Thymus (tissue), 11 donors: ENCODE measurements around the gene PAFAH1B2. TPM values are rescaled to one million over a fixed set of nuclear protein-coding genes. Genes with fewer than 3 reads are reported as not detected.

Experiments
- DNase-seq, 9 donors: peaks; one replicate each; pipeline ENCODE4 v3.0.0-alpha.2; 2013; ENCODE audit warnings: low spot score in 9 of 9, low read depth in 6 of 9, missing footprints in 1 of 9
- H3K27ac ChIP-seq, 2 donors: one replicate each; pipeline ENCODE4 v1.5.1; 2013; ENCODE audit warnings: control low read depth in 1 of 2, low read depth in 1 of 2, low read length in 1 of 2, mild to moderate bottlenecking in 1 of 2, moderate library complexity in 1 of 2
- H3K27me3 ChIP-seq, 2 donors: one replicate each; pipeline ENCODE4 v1.5.1; 2013; ENCODE audit warnings: low read length in 1 of 2; ENCODE audit not compliant: control insufficient read depth in 2 of 2, insufficient read depth in 1 of 2
- H3K36me3 ChIP-seq, 2 donors: one replicate each; pipeline ENCODE4 v1.5.1; 2013; ENCODE audit warnings: low read length in 1 of 2, mild to moderate bottlenecking in 1 of 2, moderate library complexity in 1 of 2; ENCODE audit not compliant: control insufficient read depth in 2 of 2, insufficient read depth in 2 of 2
- H3K4me1 ChIP-seq, 2 donors: one replicate each; pipeline ENCODE4 v1.5.1; 2013; ENCODE audit warnings: low read length in 2 of 2; ENCODE audit not compliant: control insufficient read depth in 2 of 2, insufficient read depth in 2 of 2
- H3K4me3 ChIP-seq, 2 donors: one replicate each; pipeline ENCODE4 v1.5.1; 2013; ENCODE audit warnings: low read length in 2 of 2, control low read depth in 1 of 2, mild to moderate bottlenecking in 1 of 2
- H3K9me3 ChIP-seq, 2 donors: one replicate each; pipeline ENCODE4 v1.5.1; 2013; ENCODE audit warnings: low read length in 1 of 2, mild to moderate bottlenecking in 1 of 2; ENCODE audit not compliant: control insufficient read depth in 2 of 2, insufficient read depth in 1 of 2
- WGBS: extraction: QIAGEN DNeasy Blood & Tissue Kit; methylation state at CpG from one replicate; pipeline ENCODE4 v1.1.7; 2013; 5-methylcytosine and 5-hydroxymethylcytosine counted together
- polyA plus RNA-seq: library from polyadenylated mRNA; stranded (reverse); fragments of 200-250 nt; gene quantifications from one replicate; pipeline ENCODE4 v1.2.3, GENCODE V29; 2013
- total RNA-seq: library from RNA; stranded (reverse); fragments of 120-200 nt; gene quantifications from one replicate; pipeline ENCODE4 v1.2.4, GENCODE V29; 2013
- donor health status: healthy.

Gene PAFAH1B2
- total and polyA plus RNA-seq, 2 donors = 35.2 to 41.9 TPM

- DNase-seq = no peak
- no peaks in the 10 kb centered on the region for H3K4me1 ChIP-seq
- no peak overlapping the region for H3K27ac ChIP-seq
Measured at GRCh38 chr11:117219995-117220394, 75.9 kb downstream of the PAFAH1B2 start.

DNA sequence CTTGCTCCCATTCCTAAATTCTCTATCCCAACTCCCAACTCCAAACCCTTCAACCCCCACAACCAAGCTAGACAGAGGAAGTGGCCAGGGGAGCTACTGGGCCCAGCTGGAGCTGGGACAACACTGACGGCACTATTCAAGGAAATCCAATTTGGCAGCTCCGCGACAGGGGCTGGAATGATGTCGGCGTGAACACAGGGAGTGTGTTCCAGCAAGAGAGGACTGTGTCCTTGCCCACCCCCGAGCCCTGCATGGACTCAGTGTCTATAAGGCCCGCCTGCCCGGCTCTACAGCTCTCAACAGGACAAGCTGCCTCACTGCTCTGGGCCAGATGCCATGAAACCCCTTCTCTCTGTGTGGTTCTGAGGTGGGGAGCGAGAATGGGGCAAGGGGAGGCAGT, 76.5 kb downstream of the PAFAH1B2 start:
- Histone ChIP-seq H3K36me3 (peaks cover 84 to 90% of the 10 kb centered on the region in 2 donors), H3K27ac (no peak overlapping the region), H3K9me3 (no peaks in the 10 kb centered on the region), H3K27me3 (no peaks in the 10 kb centered on the region), H3K4me3 (no peak overlapping the region), H3K4me1 (no peaks in the 10 kb centered on the region)
- WGBS = 93% methylated on average over 9 of the region's 9 CpGs
- no peak for DNase-seq

More at GRCh38 chr11:117219995-117220394, 75.9 kb downstream of the PAFAH1B2 start:
- Histone ChIP-seq H3K4me3 (no peak overlapping the region), H3K9me3 (no peaks in the 10 kb centered on the region), H3K36me3 (peaks cover 79 to 87% of the 10 kb centered on the region in 2 donors), H3K27me3 (no peaks in the 10 kb centered on the region)
- WGBS = 97% methylated on average over 4 of the region's 4 CpGs

- H3K4me1 ChIP-seq = no peaks in the 10 kb centered on the region
- H3K27ac ChIP-seq = no peak overlapping the region
- WGBS = 90% methylated on average over 7 of the region's 7 CpGs
- H3K36me3 ChIP-seq = peaks cover 79 to 89% of the 10 kb centered on the region in 2 donors
- H3K9me3 ChIP-seq = no peaks in the 10 kb centered on the region
- no peak for DNase-seq
- H3K4me3 ChIP-seq = no peak overlapping the region
- H3K27me3 ChIP-seq = no peaks in the 10 kb centered on the region
Measured at GRCh38 chr11:117220999-117221774, 77.1 kb downstream of the PAFAH1B2 start.

DNA sequence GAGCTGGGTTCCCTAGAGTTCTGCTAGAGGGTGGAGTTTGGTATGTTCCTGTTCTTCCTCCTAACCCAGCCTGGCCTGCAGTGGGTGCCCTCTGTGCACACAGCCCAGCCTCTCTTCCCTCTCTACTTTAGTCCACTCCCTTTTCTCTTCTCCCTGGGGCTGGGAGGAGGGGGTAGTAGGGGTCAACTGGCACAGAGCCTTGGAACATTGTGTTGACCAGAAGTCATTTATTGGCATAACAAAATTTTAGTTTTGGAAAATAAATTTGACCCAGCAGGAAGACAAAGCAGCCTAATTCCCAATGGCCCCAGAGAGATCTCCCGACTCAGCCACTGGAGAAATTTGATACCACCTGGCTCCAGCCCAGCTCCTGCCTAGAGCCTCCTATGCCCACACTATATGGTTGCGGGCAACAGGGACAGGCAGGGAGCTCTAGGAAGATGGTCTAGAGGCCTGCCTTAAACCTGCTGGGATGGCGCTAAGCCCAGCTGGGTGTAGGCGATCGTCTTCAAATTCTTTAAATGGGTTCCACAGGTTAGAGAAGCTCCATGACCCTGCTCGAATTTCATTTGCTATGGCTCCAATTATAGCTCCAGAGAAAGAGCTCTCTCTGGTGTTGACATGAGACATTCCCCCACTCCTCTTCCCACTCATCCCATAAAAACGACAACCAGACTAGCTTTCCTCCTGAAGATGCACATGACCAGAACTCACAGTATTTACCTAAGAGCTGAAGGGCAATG, 77.9 kb downstream of the PAFAH1B2 start:
- Histone ChIP-seq H3K4me3 (no peak overlapping the region), H3K36me3 (peaks cover 82 to 92% of the 10 kb centered on the region in 2 donors), H3K27ac (no peak overlapping the region), H3K4me1 (no peaks in the 10 kb centered on the region), H3K27me3 (no peaks in the 10 kb centered on the region), H3K9me3 (no peaks in the 10 kb centered on the region)
- no peak for DNase-seq
- WGBS = 96% methylated on average over 7 of the region's 7 CpGs

DNA sequence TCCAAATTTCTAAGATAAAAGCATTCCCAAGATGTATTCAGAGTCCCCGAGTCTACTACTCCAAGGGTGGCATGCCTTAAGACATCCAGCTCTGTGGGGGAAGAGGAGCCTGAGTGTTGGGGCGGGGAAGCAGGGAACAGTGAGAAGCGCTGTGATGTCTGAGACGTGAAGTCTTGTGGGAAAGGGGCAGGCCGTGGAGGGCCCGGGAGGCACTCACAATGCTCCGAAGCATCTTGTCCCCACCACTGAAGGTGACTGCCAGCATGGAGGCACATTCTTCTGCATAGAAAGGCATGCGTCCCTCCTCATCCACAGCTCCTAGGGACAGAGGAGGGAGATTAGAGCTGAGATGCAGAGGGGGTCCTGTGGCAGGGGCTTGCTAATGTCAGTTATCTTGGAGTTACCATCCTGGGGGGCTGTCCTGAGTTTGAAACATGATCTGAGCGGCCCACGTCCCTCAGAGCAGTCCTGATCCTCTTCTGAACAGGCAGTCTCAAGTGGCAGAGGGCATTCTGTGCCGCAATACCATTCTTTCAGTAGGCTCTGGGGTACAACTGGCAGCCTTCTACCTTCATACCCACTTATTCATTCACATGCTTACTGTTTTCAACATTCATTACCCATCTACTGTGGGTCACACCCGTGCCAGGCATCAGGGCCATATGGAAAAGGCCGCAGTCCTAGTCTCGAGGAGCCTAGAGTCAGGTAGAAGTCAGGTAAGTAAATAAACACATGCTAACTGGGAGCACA, 79.1 kb downstream of the PAFAH1B2 start:
- WGBS = over 99% methylated on average over 14 of the region's 14 CpGs
- H3K4me1 ChIP-seq = no peaks in the 10 kb centered on the region
- DNase-seq = no peak

DNA sequence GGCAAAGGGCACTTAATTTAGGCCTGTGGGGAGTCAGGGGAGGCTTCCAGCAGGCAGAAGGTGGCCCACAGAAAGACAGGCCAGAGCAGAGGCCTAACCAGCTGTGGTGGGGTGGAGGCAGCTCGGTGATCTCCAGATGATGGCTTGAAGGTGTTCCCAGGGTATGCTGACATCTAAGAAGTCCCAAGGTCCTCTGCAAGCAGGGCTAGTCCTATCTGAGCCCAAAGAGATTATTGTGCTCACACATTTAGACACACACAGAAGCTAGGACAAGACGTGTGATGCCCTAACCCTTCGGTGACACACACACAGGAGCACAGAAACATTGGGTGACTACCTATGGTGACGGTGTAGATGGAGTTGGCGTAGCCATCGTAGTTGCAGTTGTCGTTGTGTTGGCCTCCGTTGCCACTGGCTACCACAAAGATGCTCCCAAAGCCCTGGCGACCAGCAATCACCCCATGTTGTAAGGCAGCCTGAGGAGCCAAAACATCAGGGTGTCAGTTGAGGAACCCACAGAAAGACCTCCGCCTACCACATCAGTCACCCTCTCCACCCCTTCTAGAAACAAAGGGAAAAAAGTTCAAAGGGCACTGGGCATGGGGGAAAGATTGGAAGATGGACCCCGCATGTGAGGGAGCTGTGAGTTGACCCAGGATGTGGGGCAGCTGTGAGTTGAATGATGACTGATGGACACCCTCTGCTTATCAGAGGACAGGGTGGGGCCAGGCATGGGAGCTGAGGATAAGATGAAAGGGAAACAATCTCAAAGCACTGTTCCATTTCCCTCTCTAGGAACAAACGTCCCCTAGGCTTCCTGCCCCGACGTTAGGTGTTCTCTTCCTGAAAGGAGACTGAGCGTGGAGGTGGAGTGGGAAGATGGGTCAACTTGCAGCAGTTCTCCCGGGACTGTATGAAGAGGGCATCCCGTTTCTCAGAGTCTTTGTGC, 79.9 kb downstream of the PAFAH1B2 start:
- peaks cover 81 to 87% of the 10 kb centered on the region in 2 donors for H3K36me3 ChIP-seq
- H3K27me3 ChIP-seq = no peaks in the 10 kb centered on the region
- 91% methylated on average over 17 of the region's 17 CpGs for WGBS
- H3K9me3 ChIP-seq = no peaks in the 10 kb centered on the region
- no peak overlapping the region for H3K4me3 ChIP-seq
- H3K4me1 ChIP-seq = no peaks in the 10 kb centered on the region
- DNase-seq = no peak
- no peak overlapping the region for H3K27ac ChIP-seq

More for the DNA sequence above, 79.1 kb downstream of the PAFAH1B2 start:
- Histone ChIP-seq H3K27ac (no peak overlapping the region), H3K4me3 (no peak overlapping the region), H3K9me3 (no peaks in the 10 kb centered on the region), H3K27me3 (no peaks in the 10 kb centered on the region), H3K36me3 (peaks cover 82 to 90% of the 10 kb centered on the region in 2 donors)

GRCh38 chr11:117225553-117226170, 81.6 kb downstream of the PAFAH1B2 start:
- H3K27ac ChIP-seq = no peak overlapping the region
- no peaks in the 10 kb centered on the region for H3K9me3 ChIP-seq
- H3K36me3 ChIP-seq = peaks cover 77 to 83% of the 10 kb centered on the region in 2 donors
- H3K27me3 ChIP-seq = no peaks in the 10 kb centered on the region
- H3K4me3 ChIP-seq = no peak overlapping the region
- H3K4me1 ChIP-seq = peaks cover 7 to 11% of the 10 kb centered on the region in 2 donors
- DNase-seq = no peak
- 98% methylated on average over 9 of the region's 9 CpGs for WGBS
